GM19351 (cell line): Measurements from ENCODE around the gene ETNK2.

ENCODE experiments used
- ATAC-seq: cut with Tn5 transposase; IDR thresholded peaks from one replicate; pipeline ENCODE4 v1.9.1; 2021; ENCODE audit warnings: mild to moderate bottlenecking, moderate library complexity; ENCODE audit not compliant: unreplicated experiment

ETNK2 gene

DNA sequence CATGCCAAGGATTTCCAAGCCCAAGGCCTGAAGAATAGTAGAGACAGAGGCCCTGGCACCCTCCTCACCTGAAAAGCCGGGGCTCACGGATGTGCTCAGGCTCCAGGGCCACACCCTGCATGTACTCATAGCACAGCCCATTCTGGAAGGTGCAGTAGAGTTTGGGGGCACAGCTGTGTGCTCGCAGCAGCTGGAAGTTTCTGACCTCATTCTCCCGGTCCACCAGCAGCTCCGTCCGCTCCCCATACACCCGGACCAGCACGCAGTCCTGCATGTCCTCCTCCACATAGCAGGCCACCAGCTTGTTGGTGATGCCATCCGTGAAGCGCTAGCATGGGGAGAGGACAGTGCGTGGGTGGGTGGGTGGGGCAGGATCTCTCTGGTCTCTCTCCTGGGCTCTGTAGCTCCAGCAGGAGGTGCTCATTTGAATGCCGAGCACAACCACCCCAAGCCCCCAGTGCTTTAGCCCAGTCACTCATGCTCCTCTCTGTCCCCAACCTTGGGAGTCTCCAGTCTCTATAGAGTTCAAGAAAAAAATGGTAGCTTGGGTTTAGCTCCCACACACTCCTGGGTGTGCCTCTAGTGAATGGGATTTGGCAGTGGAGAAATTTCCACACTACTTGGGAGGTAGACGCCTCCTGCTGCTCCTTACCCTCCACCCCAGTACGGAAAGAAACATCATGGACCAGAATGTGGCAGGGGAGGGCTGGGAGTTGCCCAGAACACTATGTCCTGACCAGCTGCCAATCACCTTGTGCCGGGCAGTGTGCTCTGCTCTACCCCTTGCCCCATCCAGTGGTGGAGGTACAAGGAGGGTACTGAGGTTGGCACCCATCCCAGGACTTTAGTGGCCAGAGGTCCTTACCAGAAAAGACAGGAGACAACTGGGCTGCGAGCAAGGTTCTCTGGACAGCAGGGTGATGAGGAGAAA is 1.9 kb downstream of the ETNK2 start:
- ATAC-seq, result no peak

DNA sequence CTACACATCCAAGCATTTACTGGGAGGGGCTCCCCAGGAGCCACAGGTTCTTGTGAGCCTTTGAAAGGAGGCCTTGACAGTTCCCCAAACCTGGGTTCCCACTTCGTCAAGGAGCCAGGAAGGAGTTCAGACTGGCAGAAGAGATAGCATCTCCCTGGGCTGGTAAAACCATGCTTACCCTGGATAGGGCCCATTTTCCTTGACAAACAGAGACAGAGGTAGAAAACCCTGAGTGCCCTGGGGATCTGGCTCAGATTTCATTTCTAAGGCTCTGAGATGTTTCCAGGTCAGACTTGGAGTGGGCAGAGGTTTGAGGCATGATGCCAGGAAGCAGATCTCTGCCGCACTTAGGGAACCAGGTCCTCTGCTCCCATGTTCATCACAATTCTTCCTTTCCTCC is 2.7 kb downstream of the ETNK2 start:
- ATAC-seq, result no peak

DNA sequence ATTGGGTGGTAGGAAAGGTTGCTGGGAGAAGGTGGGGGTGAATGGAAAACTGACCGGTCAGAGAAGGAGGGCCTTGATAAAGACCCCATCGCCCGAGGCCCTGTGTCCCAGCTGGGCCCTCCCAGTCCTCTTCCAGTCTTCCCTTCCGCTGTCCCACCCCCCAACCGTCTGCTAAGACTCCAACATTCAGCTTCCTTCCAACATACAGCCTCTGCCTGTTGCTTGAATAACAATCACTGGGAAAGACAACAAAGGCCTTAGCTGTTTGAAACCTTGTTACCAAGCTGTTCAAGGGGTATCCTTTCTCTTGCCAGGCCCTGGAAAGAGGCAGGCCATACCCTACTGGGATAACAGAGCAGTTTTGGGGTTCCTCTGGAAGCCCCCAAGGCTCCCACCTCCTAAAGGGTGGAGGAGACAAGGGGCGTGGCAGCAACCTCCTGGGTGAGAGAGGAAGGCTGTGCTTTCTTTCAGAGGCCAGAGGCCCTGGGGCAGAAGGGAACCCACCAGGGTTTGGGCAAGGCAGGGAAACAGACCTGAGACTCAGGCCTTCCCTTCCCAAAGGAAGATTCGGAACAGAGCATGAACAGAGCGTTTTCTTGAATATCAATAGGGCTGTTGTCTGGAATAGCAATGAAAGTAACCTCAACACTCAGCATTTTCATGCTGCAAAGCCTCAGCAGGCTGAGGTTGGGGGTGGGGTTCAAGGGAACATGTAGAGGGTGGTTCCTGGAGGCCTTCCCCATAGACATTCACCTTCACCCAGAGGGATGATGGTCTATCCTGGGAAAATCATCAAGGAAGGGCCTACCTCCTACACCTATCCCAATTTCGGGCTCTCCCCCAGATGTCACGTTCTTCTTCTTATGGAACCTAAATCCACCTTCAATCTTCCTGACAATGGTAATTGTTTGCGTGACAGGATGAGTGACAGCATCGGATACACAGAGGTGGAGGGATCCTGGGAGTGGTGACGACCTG is 4.1 kb downstream of the ETNK2 start:
- no peak for ATAC-seq

DNA sequence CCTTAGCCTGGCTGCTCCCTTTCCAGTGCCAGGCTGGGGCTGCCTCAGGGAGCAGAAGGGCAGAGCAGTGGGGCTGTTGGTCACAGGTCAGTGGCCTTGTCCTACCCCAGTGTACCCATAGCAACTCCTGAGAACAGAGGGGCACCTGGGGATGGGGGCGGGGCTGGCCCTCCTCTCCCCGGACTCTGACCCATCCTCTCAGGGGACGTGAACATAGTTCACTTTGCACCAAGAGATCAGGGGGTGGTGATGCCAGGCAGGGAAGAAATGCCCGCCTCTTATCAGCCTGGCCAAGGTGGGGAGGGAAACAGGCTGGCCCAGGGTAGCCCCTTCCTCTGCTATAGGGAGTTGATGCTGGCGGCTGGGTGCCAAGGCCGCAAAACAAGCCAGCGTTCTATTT is 4.9 kb downstream of the ETNK2 start:
- ATAC-seq, result no peak

DNA sequence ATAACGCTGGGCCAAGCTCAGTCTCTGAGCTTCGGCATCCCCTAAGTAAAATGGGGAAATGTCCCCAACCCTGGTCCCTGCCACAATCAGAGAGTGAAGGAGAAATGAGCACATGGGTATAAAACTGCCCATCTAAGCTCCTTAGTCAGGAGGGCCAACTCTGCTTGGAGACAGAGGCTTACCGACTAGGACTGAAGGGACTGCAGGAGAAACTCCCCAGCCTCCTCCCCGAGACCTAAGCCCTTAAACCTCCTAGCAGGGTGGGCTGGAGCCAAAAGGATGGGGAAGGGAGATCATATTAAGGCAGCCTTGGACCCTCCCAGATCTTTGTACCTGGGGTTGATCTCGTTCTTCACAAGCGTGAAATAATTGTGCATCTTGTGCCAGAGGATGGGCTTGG is 5.5 kb downstream of the ETNK2 start:
- no peak for ATAC-seq

DNA sequence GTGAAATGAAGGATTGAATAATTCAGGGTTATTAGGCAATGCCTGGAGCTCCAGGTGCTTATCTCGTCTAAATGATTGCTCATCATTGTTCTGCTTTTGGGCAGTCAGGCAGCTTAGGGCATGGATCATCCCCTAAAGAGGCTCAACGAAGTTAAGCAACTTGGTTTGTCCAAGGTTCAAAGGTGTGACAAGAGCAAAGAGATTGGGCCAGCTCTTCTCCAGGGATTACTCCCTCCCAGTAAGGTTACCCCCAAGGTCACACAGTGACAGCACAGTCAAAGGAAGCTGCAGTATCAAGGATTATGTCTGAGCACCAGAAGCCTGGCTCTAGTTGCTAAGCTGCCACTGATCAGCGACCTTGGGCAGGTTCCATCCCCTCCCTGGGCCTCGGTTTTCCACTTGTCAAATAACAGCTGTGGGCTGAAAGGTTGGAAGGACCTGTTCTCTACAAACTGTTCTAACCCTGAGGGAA is 6.8 kb downstream of the ETNK2 start:
- no peak for ATAC-seq

DNA sequence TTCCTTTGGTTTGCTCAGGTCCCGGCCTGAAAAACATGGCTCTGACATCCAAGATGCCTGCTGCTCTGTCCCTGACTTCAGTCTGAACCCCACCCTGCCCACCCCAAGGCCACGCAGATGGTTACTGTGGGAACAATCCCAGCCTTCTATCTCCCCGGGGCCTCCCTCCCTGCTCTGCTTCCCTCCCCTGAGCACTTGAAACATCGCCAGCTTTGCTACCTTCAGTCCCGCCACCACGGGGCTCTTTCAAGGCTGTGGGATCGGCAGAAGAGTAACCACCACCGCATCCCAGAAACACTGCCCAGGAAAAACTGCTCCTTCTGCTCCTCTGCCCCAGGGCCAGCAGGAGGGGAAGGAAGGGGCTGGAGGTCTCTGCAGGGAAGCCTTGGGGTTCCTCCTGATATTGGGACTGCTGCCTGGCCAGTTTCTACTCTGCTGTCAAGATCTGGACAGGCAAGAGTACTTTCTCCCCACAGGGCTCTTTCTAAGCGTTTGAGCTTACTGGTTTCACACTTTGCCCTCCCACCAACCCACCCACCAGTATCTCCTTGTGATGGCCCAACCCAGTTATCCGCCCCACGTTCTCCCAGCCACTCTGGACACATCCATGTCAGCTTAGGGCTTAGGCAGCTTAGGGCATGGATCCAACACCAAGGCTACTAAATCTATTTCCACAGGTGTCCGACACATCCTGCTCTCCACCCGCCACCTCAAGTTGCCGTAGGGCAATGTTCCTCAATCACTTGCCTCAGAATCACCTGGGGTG is 8.4 kb downstream of the ETNK2 start:
- ATAC-seq, result no peak

DNA sequence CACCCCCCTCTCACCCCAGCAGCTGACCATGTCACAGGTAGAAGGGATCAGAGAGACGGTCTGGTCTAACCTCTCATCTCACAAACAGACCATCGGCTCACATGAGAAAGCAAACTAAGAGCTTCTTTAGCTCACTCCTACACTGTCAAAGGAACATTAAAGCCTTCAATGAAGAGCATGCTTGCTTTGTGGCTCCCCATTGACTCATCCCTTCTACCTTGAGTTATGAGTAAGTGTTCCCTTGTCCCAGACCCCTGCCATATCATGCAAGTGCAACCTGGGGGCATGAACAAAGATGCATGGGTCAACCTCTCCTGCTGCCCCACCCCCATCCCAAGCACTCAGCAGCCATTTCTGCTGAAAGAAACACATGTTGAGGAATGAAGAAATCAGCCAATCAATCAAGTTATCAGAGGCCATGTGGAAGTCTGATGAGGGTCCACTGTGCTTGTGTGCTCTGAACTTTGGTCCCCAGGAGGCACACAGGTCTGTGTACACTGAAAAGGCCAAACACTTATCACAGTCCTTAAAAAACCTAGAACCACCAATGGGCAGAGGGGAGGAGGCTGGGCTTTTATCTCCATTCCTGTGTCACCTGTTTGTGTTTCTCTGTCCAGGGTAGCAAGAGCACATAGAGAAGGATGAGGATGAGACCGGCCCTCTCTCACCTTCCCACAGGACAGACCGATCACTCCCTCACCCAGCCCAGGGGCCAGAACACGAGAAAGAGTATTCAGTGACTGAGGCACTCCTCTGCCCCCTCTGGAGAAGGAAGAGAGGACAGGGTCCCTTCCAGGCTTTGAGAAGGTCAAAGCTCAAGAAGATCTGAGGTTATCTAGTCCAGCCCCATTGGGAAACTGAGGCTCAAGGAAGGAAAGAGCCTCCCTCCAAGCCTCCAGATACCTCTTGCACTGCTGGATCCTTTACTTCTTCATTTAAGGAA is 9.5 kb downstream of the ETNK2 start:
- ATAC-seq, result no peak

DNA sequence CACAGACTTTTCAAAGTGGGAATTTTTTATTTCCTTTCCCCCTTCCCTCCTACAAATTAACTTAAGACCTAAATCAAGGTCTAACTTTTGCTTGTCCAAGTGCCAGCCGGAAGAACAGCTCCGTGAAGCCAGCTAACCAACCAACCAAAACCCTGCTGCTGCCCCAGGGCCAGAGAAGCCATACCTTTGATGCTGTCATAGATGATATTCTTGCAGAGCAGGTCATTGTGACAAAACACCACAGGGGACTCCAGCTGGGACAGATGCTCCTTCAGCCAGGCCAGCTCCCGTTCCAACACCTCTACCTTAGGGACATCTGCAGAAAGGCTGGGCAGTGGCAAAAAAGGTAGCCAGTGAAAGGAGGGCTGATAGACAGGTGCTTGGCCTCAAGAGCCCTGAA is 10.7 kb downstream of the ETNK2 start:
- ATAC-seq, result no peak

DNA sequence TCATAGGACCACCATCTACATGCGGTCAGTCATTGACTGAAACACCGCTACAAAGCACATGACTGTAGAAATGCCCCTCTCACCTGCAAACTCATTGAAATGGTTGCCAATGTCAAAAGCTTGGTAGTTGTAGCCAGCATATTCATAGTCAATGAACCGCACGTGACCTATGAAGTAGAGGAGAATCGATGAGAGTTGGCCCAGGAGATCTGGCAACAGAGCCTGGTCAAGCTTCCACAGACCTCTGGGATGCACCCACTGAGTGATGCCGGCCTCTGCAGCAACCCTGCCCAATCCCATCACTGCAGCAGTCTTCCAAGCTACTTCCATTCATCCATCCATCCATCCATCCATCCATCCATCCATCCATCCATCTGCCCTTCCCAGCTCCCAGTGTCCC is 11.9 kb downstream of the ETNK2 start:
- no peak for ATAC-seq

DNA sequence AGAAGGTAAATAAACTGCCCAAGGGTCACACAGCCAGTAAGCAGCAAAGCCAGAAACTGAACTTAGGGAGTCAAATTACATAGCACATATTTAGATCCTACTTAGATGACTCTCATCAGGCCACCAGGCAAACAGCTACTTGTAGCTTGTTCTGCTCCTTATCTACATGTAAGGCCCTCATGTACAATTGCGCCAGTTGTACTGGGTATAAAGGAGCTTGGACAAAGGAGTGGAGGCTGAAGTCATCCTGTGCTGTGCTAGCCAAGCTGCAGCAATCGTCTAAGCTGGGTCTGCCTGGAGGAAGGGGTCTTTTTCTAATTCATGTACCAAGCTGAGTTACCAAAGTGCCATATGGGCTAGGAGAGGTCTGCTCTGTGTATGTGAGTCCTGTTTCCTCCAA is 12.8 kb downstream of the ETNK2 start:
- no peak for ATAC-seq

DNA sequence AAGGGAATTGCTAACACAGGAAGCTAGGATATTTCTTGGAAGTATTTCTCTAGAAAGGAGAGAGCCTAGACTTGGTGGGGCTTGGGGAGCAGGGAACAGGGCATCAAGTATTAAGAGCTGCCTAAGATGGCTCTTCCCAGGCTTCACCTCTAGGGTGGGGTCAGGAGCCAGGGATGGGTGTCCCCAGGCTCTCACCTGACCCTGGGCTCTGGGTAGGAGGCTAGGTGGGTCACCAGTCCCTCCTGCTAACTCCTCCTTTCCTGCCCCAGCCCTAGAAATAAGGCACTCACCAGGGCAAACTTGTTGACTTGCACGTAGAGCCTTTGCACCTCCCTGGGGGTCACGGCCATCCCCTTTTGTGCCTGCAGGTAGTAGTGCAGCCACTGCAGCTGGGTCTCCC is 15.0 kb downstream of the ETNK2 start:
- ATAC-seq, result no peak

DNA sequence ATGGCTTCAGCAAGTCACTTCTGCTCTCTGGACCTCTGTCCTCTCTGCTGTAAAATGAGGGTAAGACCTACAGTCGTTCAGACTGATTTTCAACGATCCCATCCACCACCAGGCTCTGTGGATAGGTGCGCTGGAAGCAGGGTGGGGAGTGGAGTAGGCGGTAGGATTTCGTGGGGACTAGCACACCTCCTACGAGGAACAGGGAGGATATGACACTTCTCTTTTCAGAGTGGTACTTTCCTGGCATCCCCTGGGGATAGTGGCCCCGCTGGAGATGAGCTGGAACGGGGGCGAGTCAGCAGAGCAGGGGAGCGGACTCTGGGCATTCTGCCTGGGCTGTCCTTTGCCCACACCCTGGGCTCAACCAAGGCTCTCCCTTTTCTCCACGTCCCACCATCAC is 17.7 kb downstream of the ETNK2 start:
- no peak for ATAC-seq

DNA sequence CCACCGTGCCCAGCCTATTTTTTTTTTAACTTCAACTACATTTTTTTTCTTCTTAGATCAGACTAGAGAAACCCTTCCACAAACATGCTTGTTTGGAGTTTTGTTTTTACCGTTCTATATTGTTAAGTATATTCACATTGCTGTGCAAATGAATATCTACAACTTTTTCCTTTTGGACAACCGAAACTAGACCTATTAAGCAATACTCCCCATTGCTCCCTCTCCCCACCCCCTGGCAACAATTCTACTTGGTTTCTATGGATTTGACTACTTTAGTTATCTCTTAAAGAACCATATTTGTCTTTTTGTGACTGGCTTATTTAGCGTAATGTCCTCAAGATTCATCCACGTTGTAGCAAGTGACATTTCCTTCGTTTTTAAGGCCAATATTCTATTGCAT is 19.1 kb downstream of the ETNK2 start:
- no peak for ATAC-seq

DNA sequence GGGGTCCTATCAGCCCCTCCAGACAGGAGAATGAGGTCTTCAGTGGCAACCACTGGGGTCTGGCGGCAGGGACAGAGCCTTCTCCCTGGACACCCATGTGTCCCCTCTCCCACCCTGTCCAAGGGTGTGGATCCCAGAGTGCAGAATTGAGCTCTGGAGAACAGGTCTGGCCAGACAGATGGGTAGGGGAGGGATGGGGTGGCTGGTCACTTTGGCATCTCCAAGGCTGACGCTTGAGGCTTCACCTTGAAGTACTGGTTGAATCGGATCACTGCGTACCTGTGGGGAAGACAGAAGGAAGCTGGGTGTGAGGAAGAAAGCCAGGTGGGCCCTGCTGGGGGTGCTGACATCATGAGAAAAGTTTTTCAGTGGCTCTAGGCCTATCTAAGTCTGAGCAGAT is 19.9 kb downstream of the ETNK2 start:
- ATAC-seq, result no peak

DNA sequence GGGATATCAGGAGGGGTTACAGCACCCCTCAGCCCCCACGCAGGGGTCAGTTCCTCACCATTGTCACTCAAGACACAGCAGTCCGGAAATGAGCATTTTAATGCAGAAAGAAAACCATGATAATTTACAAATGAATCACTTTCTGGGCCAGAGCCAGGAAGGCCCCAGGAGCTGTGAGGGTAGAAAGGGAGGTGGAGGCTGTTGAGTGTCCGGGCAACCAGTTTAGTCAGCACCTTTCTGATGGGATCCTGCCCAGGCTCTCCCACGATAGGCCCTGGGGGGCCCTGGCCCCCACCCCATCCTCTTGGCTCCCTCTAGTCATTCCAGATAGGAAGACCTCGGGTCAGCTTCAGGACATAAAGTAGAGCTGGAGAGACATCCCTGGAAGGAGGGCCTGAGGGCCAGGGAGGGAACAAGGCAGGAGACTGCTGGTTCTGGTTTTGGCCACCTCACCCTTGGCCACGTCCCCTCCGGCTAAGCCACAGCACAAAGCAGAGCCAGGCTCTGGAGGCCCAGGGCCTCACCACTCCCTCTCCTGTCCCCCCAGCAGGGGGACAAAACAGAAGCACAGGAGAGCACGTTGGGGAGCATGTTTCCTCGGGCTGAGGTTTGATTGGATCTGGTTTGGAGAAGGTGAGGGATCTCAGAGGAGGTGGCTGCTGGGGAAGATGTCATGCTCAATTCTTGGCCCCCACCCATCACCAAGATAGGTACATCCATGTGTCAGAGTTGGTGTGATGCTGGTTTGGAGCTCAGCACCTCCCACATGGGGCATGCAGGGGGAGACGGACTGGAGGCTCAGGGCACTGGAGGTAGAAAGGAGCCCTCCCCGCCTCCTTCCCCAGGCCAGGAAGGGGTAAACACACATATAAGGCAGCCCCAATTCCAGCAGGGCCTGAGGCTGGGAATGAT is 20.6 kb downstream of the ETNK2 start:
- no peak for ATAC-seq

DNA sequence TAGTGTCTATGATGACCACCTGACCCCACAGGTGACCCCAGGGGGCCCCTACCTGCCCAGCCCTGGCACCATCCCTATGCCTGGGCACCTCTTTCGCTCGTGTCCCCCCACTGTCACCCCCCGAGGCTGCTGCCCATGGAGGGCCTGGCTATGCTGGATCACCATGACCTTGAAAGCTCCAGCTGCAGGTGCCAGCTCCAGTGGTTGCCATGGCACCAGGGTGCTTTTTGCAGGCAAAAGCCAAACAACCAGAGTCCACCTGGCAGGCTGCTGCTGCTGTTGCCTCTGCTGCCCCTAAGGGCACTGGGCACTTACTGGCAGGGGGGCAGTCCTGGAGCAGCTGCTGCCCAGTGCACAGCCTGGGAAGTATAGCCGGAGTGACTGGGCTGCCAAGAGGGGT is 21.7 kb downstream of the ETNK2 start:
- ATAC-seq, result no peak

DNA sequence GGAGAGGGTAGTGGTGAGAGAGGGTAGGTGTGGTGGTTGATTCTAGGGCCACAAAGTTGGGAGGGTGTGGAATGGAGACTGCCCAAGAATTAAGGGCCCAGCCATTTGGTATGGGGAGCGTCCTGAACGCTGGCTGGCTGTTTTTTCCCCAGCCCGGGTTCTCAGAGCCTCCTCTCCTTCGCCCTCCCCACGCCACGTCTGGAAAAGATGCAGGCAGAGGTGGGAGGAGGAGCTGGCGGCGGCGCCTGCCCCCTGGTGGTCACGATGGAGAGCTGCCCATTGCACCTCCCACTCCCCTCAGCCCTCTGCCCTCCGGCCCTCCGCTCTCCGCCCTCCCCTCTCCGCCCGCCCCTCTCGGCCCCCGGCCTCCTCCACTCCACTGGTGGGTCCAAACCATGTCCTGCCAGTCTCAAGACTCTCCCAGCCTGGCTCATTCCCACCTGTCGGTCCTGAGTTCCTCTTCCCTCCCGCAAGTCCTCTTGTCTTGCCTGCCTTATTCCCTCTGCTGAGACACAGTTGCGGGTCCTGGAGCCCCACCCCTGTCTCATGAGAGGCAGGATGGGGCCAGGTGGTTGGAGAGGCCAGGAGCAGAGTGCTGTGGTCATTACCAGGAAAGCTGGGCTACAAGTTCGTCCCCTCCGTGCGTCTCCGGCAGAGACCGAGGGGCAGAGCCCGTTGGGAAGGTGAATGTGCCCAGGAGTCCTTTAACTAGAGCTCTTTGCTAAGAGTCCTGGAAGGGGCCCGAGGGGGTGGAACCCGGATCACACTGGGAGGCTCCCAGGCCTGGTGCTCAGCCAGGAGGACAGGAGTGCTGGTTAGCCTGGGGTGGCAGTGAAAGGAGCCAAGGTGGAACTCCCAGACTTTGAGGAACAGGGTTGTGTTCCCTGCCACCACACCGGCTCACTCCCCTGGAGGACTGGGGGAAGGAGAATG is 22.6 kb downstream of the ETNK2 start:
- ATAC-seq, result peak; percentile 51
